Coronary artery (tissue), 2 donors: Measurements from ENCODE around the gene YJEFN3.

Source experiments
- DNase-seq: peaks from one replicate; pipeline ENCODE4 v3.0.0-alpha.2; 2017; ENCODE audit warnings: low spot score
- H3K27ac ChIP-seq, 2 donors: fragments of 200-600 bp; sonication (generic); one replicate each; pipeline ENCODE4 v1.5.1; 2016 to 2019
- H3K4me3 ChIP-seq: fragments of 200-600 bp; sonication (generic); 2 replicates; pipeline ENCODE4 v1.5.1; 2016; ENCODE audit warnings: mild to moderate bottlenecking, moderate library complexity
- TF ChIP-seq, protein P1 (sequence below): fragments of 200-600 bp; sonication (generic); IDR thresholded peaks from one replicate; pipeline ENCODE4 v1.5.1; 2019; ENCODE audit warnings: antibody characterized with exemption

Gene YJEFN3

GRCh38 chr19:19514881-19515641, 13.7 kb upstream of the YJEFN3 start, which contains the start of gene TSSK6:
Gene TSSK6 (minus strand): TSS chr19:19515548. CDS start chr19:19515427, 121 bp downstream.
- DNase-seq, result no peak
- H3K27ac ChIP-seq, result peak within 1 kb of the TSS; percentile 68 to 94
- TF ChIP-seq, protein P1, sequence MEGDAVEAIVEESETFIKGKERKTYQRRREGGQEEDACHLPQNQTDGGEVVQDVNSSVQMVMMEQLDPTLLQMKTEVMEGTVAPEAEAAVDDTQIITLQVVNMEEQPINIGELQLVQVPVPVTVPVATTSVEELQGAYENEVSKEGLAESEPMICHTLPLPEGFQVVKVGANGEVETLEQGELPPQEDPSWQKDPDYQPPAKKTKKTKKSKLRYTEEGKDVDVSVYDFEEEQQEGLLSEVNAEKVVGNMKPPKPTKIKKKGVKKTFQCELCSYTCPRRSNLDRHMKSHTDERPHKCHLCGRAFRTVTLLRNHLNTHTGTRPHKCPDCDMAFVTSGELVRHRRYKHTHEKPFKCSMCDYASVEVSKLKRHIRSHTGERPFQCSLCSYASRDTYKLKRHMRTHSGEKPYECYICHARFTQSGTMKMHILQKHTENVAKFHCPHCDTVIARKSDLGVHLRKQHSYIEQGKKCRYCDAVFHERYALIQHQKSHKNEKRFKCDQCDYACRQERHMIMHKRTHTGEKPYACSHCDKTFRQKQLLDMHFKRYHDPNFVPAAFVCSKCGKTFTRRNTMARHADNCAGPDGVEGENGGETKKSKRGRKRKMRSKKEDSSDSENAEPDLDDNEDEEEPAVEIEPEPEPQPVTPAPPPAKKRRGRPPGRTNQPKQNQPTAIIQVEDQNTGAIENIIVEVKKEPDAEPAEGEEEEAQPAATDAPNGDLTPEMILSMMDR, result no peak
- H3K4me3 ChIP-seq, result peak within 1 kb of the TSS; percentile 95

DNA sequence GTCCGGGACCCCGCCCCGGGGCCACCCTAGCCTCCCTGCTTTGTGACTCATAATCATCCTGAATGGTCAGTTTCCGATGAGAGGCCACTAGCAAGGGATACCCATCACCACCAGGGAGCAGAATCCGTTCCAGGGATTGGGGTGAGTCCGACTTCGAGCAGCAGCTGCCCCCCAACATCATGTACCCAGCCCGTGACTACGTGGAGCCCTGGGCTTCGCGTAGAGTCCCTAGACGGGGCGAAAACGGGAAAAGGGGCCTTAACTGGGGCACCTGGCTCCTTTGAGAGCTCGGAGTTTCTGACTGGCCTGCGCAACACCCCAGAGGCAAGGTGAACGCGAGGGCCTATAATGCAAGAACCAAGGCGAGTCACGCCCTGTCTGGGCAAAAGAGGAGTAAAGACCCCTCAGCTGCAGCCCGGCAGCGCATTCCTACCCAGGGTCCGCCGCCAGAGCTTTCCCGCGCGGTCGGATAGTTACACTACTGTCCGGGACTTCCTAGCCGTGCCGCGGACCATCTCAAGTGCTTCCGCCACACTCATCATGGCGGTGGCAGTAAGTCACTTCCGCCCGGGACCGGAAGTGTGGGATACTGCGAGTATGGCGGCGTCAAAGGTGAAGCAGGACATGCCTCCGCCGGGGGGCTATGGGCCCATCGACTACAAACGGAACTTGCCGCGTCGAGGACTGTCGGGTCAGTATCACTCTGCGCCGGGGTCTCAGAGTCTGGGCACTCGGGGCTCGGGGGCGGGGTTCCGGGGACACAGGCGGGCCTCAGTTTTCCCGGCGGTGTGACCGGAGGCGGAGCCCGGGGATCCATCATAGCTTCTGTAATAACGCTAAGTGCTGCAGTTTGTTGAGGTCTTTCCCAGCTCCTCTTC, 12.8 kb upstream of the YJEFN3 start, which contains the start of gene NDUFA13:
NDUFA13 (plus strand) TSS at position 584 of the 878 bp plus-strand sequence; CDS start at position 598, 14 bp downstream.
- TF ChIP-seq, protein P1, result no peak
- Histone ChIP-seq H3K4me3 (peak within 1 kb of the TSS; percentile 95), H3K27ac (peak within 1 kb of the TSS; percentile 68 to 94)
- peak; percentile 95 for DNase-seq

GRCh38 chr19:19517235-19517619, 11.5 kb upstream of the YJEFN3 start:
- Histone ChIP-seq H3K27ac (no peak overlapping the region), H3K4me3 (no peak overlapping the region)
- DNase-seq, result no peak
- TF ChIP-seq, protein P1, result no peak

DNA sequence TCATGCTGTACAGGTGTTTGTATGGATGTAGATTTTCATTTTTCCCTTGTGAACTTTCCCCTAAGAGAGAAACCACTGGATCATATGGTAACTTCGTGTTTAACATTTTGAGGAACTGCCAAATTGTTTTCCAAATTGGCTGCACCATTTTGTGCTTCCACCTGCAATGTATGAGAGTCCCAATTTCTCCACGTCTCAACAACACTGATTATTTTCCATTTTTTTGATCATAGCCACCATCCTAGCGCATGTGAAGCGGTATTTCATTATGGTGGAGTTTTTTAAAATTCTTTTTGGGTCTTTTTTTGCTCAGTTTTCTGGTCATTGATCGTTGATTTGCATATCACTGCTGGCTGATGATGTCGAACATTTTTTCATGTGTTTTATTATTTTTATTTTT, 7.7 kb upstream of the YJEFN3 start:
- TF ChIP-seq, protein P1, result no peak
- DNase-seq, result no peak
- Histone ChIP-seq H3K27ac (no peak overlapping the region), H3K4me3 (no peak overlapping the region)

GRCh38 chr19:19523177-19523576, 5.5 kb upstream of the YJEFN3 start:
- Histone ChIP-seq H3K27ac (no peak overlapping the region), H3K4me3 (no peak overlapping the region)
- no peak for DNase-seq
- TF ChIP-seq, protein P1, result no peak

GRCh38 chr19:19524053-19524452, 4.7 kb upstream of the YJEFN3 start:
- H3K4me3 ChIP-seq, result no peak overlapping the region
- TF ChIP-seq, protein P1, result no peak
- no peak overlapping the region for H3K27ac ChIP-seq
- DNase-seq, result no peak
